HG02973 (cell line): ENCODE measurements around the gene TNFSF10.
"Not testable (repeated sequence)": the region's sequence is repeated elsewhere in the genome, so short reads cannot be mapped to it uniquely, and the experiment has no call there.

Experiments
- ATAC-seq: cut with Tn5 transposase; IDR thresholded peaks from one replicate; pipeline ENCODE4 v1.9.1; 2021; ENCODE audit warnings: moderate library complexity; ENCODE audit not compliant: unreplicated experiment

The TNFSF10 gene

GRCh38 chr3:172544404-172544803 is 21.2 kb upstream of the TNFSF10 start:
- no peak for ATAC-seq

GRCh38 chr3:172543884-172544283 is 20.7 kb upstream of the TNFSF10 start:
- no peak for ATAC-seq

- ATAC-seq, result no peak
Measured at GRCh38 chr3:172543419-172543818, 20.2 kb upstream of the TNFSF10 start.

GRCh38 chr3:172542999-172543398 is 19.8 kb upstream of the TNFSF10 start:
- no peak for ATAC-seq

- ATAC-seq, result no peak
Measured at GRCh38 chr3:172541945-172542488, 18.8 kb upstream of the TNFSF10 start.

GRCh38 chr3:172540049-172540448 is 16.8 kb upstream of the TNFSF10 start:
- ATAC-seq, result no peak

GRCh38 chr3:172539273-172539672 is 16.0 kb upstream of the TNFSF10 start:
- no peak for ATAC-seq

GRCh38 chr3:172538368-172539151 is 15.3 kb upstream of the TNFSF10 start:
- ATAC-seq, result no peak

- no peak for ATAC-seq
Measured at GRCh38 chr3:172537507-172538158, 14.4 kb upstream of the TNFSF10 start.

- ATAC-seq, result no peak
Measured at GRCh38 chr3:172536993-172537419, 13.8 kb upstream of the TNFSF10 start.

GRCh38 chr3:172536505-172536904 is 13.3 kb upstream of the TNFSF10 start:
- ATAC-seq, result no peak

GRCh38 chr3:172530566-172530965 is 7.3 kb upstream of the TNFSF10 start:
- peak; percentile 64 for ATAC-seq

- peak; percentile 37 for ATAC-seq
Measured at GRCh38 chr3:172530101-172530561, 6.9 kb upstream of the TNFSF10 start.

- no peak for ATAC-seq
Measured at GRCh38 chr3:172528677-172529076, 5.4 kb upstream of the TNFSF10 start.

GRCh38 chr3:172527306-172527705 is 4.1 kb upstream of the TNFSF10 start:
- ATAC-seq, result no peak

GRCh38 chr3:172525116-172525613 is 1.9 kb upstream of the TNFSF10 start:
- no peak for ATAC-seq

- no peak for ATAC-seq
Measured at GRCh38 chr3:172524611-172525010, 1.4 kb upstream of the TNFSF10 start.

GRCh38 chr3:172521837-172522726 is 1.1 kb downstream of the TNFSF10 start:
- not testable (repeated sequence) for ATAC-seq

GRCh38 chr3:172520301-172520831 is 2.9 kb downstream of the TNFSF10 start:
- ATAC-seq, result peak; percentile 61

- no peak for ATAC-seq
Measured at GRCh38 chr3:172519740-172520139, 3.5 kb downstream of the TNFSF10 start.
